A549 (cell line): ENCODE measurements around the gene HOXC10. TPM values are rescaled to one million over a fixed set of nuclear protein-coding genes. Genes with fewer than 3 reads are reported as not detected.

ENCODE experiments used
- ATAC-seq, 2 experiments: fragments of 200-7000 bp in 1 of 2; fragments of >200 bp in 1 of 2; cut with Nextera tagmentation in 1 of 2; cut with Tn5 transposase in 1 of 2; 3 replicates each; pipeline versions ENCODE4 v1.8.0 to v1.9.1; 2018 to 2020; ENCODE audit warnings: mild to moderate bottlenecking in 1 of 2, moderate library complexity in 1 of 2
- CTCF ChIA-PET: fragments of 300-600 bp; sonication (Branson Sonifier 250); formaldehyde crosslinking; extraction: SDS; loops from one replicate; lab custom pipeline; 2021; ENCODE audit warnings: antibody characterized with exemption, inconsistent platforms; lab: Yijun Ruan, JAX
- POLR2A ChIA-PET: fragments of 350-600 bp; formaldehyde crosslinking; extraction: SDS; loops from one replicate; lab custom pipeline; 2021; ENCODE audit warnings: antibody characterized with exemption, inconsistent platforms; lab: Yijun Ruan, JAX
- DNase-seq, 2 experiments: peaks; one replicate each; pipeline versions ENCODE4 v3.0.0 to v3.0.0-alpha.2; 2011 to 2016; ENCODE audit warnings: low read depth in 1 of 2, low spot score in 1 of 2
- FAIRE-seq: peaks from 2 replicates; lab custom pipeline; 2011; peaks lifted over from hg19 to GRCh38; lab: Jason Lieb, UNC
- H3K27ac ChIP-seq, 2 experiments: fragments of >200 bp; sonication (Bioruptor Twin); formaldehyde crosslinking; 3 replicates each; pipeline ENCODE4 v1.5.1; 2016 to 2017
- H3K4me1 ChIP-seq: fragments of >200 bp; sonication (Bioruptor Twin); formaldehyde crosslinking; 3 replicates; pipeline ENCODE4 v1.6.1; 2016
- H3K4me2 ChIP-seq: fragments of >200 bp; sonication (Bioruptor Twin); formaldehyde crosslinking; 3 replicates; pipeline ENCODE4 v1.6.1; 2016
- H3K4me3 ChIP-seq: fragments of >200 bp; sonication (Bioruptor Twin); formaldehyde crosslinking; 3 replicates; pipeline ENCODE4 v1.5.1; 2016
- H3K9me3 ChIP-seq: fragments of >200 bp; sonication (Bioruptor Twin); formaldehyde crosslinking; 3 replicates; pipeline ENCODE4 v1.6.1; 2016
- BHLHE40 ChIP-seq: IDR thresholded peaks from 2 replicates; pipeline ENCODE4 v1.6.1; 2012; ENCODE audit warnings: low read depth, low read length, inconsistent platforms
- CBX2 ChIP-seq: fragments of 200-600 bp; sonication (generic); IDR thresholded peaks from 2 replicates; pipeline ENCODE4 v1.6.1; 2016; ENCODE audit warnings: low read depth, mild to moderate bottlenecking, borderline replicate concordance
- CBX8 ChIP-seq: fragments of 200-600 bp; sonication (generic); IDR thresholded peaks from 2 replicates; pipeline ENCODE4 v1.6.1; 2016
- CHD4 ChIP-seq: fragments of 200-600 bp; sonication (generic); IDR thresholded peaks from 2 replicates; pipeline ENCODE4 v1.6.1; 2016; ENCODE audit warnings: antibody characterized with exemption, mild to moderate bottlenecking, borderline replicate concordance
- EHMT2 ChIP-seq: fragments of 200-600 bp; sonication (generic); IDR thresholded peaks from 2 replicates; pipeline ENCODE4 v1.6.1; 2016; ENCODE audit warnings: antibody characterized with exemption, low read depth, mild to moderate bottlenecking, moderate library complexity
- EP300 ChIP-seq, 2 experiments: fragments of >200 bp; sonication (Bioruptor Twin); formaldehyde crosslinking; IDR thresholded peaks; 2 replicates in 1 of 2; 3 replicates in 1 of 2; pipeline ENCODE4 v1.6.1; 2016 to 2017
- ESRRA ChIP-seq: fragments of 150-350 bp; IDR thresholded peaks from 2 replicates; pipeline ENCODE4 v1.6.1; 2014; ENCODE audit warnings: mild to moderate bottlenecking, low read length, borderline replicate concordance
- HEYL ChIP-seq: fragments of 250-450 bp; sonication (Bioruptor Pico); IDR thresholded peaks from 2 replicates; pipeline ENCODE4 v1.8.0; 2021; ENCODE audit warnings: mild to moderate bottlenecking, moderate library complexity
- KDM5A ChIP-seq: fragments of 200-600 bp; sonication (generic); IDR thresholded peaks from 2 replicates; pipeline ENCODE4 v1.6.1; 2016; ENCODE audit warnings: antibody characterized with exemption, mild to moderate bottlenecking
- MAZ ChIP-seq: fragments of 150-350 bp; IDR thresholded peaks from 2 replicates; pipeline ENCODE4 v1.6.1; 2014; ENCODE audit warnings: antibody characterized with exemption, low read depth, low read length, borderline replicate concordance
- REST ChIP-seq: fragments of 200-600 bp; sonication (generic); IDR thresholded peaks from 2 replicates; pipeline ENCODE4 v1.6.1; 2016; ENCODE audit warnings: antibody characterized with exemption, mild to moderate bottlenecking, moderate library complexity
- SMC3 ChIP-seq: fragments of >200 bp; sonication (Bioruptor Twin); formaldehyde crosslinking; IDR thresholded peaks from 3 replicates; pipeline ENCODE4 v1.6.1; 2018; ENCODE audit warnings: inconsistent platforms
- TFCP2L1 ChIP-seq: fragments of 250-450 bp; sonication (Bioruptor Pico); IDR thresholded peaks from 2 replicates; pipeline ENCODE4 v1.5.0; 2021; ENCODE audit warnings: mild to moderate bottlenecking
- TP53 ChIP-seq: fragments of 250-450 bp; sonication (Bioruptor Pico); IDR thresholded peaks from 2 replicates; pipeline ENCODE4 v1.5.0; 2021; ENCODE audit warnings: mild to moderate bottlenecking, moderate library complexity
- WGBS: methylation state at CpG from one replicate; pipeline ENCODE4 v1.1.6; 2017; ENCODE audit errors: missing lambda C conversion rate; 5-methylcytosine and 5-hydroxymethylcytosine counted together
- polyA plus RNA-seq, 4 experiments: library from polyadenylated mRNA; depleted of rRNA in 3 of 4; stranded (reverse); fragments of >200 nt; fragmentation: RNase III in 1 of 4; extraction: RNeasy Plus Mini Kit Qiagen cat#74134 plus additional on column Dnase treatment in 1 of 4; gene quantifications; 2 replicates in 3 of 4; 3 replicates in 1 of 4; pipeline ENCODE4 v1.2.3, GENCODE V29; 2011 to 2017
- TF ChIP-seq, protein P1 (sequence below): IDR thresholded peaks from 2 replicates; pipeline ENCODE4 v1.6.1; 2012; ENCODE audit warnings: low read depth, borderline replicate concordance
- TF ChIP-seq, protein P2 (sequence below): IDR thresholded peaks from 2 replicates; pipeline ENCODE4 v1.6.1; 2012
- TF ChIP-seq, protein P3 (sequence below): fragments of 250-450 bp; sonication (Bioruptor Pico); IDR thresholded peaks from 2 replicates; pipeline ENCODE4 v1.5.0; 2020; ENCODE audit warnings: low read depth, mild to moderate bottlenecking, moderate library complexity

The HOXC10 gene
- polyA plus RNA-seq, 2 of the 4 experiments (the other 2 are of a cell fraction): 2.9 to 3.2 TPM

DNA sequence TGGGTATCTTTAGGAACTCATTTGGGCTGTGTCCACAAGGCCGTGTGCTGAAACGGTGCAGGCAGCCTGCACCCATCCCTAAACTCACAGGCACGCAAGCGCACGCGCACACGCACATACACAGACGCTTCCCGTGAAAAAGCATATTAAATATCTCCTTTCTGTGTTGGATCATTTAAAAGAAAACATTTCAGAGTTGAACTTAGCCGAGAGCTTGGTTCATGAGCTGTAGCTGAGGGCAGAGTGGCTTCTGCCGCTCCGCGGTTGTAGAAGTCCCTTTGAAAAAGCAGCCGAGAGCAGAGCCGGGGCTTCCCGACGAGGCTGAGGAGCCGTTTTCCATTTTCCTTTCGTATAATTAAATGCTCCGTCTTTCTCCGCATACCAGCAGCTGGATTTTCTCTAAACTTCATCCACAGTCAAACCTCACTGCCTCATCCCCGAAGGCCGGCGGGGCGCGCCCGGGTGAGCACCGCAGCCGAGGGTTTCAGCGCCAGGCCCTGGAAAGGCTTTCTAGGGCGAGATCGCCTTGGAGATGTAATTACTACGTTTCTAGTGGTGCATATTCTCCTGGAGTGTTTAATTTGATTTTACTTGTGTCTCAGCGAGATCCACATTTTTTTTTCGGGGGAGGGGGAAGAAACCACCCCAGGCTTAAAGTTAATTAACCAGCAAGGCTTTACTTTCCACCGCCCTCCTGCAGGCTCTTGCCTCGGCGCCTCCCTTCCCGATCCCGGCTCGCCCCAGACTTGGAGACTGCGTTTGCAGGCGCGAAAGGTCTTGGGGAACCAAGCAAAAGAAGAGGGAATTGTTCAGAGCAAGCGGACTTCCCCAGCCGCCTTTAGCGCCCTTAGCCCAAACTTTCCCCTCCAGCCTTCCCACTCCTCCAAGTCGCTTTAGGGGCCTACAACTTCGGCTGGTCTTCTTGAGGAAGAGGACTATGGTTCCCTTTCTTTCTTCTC lies 49.3 kb upstream of the HOXC10 start:
- WGBS: 84% methylated on average over 49 of the region's 49 CpGs
- no peak overlapping the region for H3K27ac ChIP-seq

GRCh38 chr12:53937099-53937498 lies 47.8 kb upstream of the HOXC10 start:
- Histone ChIP-seq H3K27ac (no peak overlapping the region), H3K9me3 (no peaks in the 10 kb centered on the region), H3K4me1 (peaks cover 20% of the 10 kb centered on the region; the same call in 2 of the 3 replicates), H3K4me2 (no peak overlapping the region), H3K4me3 (no peak overlapping the region)
- ChIA-PET CTCF (interaction anchor here (0.7 kb wide), 1 partner anchor 191 kb away, joined by 3 read pairs; no protein-coding TSS in a partner anchor), POLR2A (no interaction called here)
- no peak for TF ChIP-seq KDM5A
- TF ChIP-seq CBX8: no peak
- TF ChIP-seq SMC3: no peak
- TF ChIP-seq CBX2: no peak
- no peak for TF ChIP-seq TFCP2L1 (CRISPR knock-in tag)
- TF ChIP-seq, protein P1, sequence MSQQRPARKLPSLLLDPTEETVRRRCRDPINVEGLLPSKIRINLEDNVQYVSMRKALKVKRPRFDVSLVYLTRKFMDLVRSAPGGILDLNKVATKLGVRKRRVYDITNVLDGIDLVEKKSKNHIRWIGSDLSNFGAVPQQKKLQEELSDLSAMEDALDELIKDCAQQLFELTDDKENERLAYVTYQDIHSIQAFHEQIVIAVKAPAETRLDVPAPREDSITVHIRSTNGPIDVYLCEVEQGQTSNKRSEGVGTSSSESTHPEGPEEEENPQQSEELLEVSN: no peak
- TF ChIP-seq MAZ: no peak
- TF ChIP-seq TP53 (CRISPR knock-in tag): no peak
- no peak for TF ChIP-seq EP300 (IDR thresholded peaks at IDR 0.05)
- TF ChIP-seq, protein P2, sequence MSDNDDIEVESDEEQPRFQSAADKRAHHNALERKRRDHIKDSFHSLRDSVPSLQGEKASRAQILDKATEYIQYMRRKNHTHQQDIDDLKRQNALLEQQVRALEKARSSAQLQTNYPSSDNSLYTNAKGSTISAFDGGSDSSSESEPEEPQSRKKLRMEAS: no peak
- TF ChIP-seq REST: no peak
- no peak for TF ChIP-seq CHD4
- FAIRE-seq (no peak), ATAC-seq (no peak), DNase-seq (no peak)
- 81% methylated on average over 12 of the region's 12 CpGs for WGBS

More for the DNA sequence above, 49.3 kb upstream of the HOXC10 start:
- CTCF ChIA-PET: no interaction called here
- FAIRE-seq (no peak), DNase-seq (no peak), ATAC-seq (no peak)
- Histone ChIP-seq H3K4me1 (peaks cover 11% of the 10 kb centered on the region; the same call in 2 of the 3 replicates), H3K9me3 (no peaks in the 10 kb centered on the region), H3K4me3 (no peak overlapping the region), H3K4me2 (no peak overlapping the region)
- POLR2A ChIA-PET: interaction anchor here (0.6 kb wide), 1 partner anchor 151 kb away, joined by 8 read pairs; no protein-coding TSS in a partner anchor
- TF ChIP-seq BHLHE40: no peak
- TF ChIP-seq, protein P3, sequence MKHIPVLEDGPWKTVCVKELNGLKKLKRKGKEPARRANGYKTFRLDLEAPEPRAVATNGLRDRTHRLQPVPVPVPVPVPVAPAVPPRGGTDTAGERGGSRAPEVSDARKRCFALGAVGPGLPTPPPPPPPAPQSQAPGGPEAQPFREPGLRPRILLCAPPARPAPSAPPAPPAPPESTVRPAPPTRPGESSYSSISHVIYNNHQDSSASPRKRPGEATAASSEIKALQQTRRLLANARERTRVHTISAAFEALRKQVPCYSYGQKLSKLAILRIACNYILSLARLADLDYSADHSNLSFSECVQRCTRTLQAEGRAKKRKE (CRISPR knock-in tag): no peak
- no peak for TF ChIP-seq HEYL (CRISPR knock-in tag)
- TF ChIP-seq ESRRA: no peak
- TF ChIP-seq EHMT2: no peak
- TF ChIP-seq EP300 (IDR thresholded peaks at IDR 0.05): no peak
